Suprapubic skin (tissue), 3 donors: ENCODE results near the gene CLEC4M.

Source experiments
- POLR2A ChIP-seq, 2 donors: fragments of 450-650 bp; IDR thresholded peaks; one replicate each; pipeline ENCODE4 v1.6.1; 2017; ENCODE audit warnings: antibody characterized with exemption in 2 of 2, mild to moderate bottlenecking in 2 of 2, moderate library complexity in 2 of 2
- TF ChIP-seq, protein P1 (sequence below), 2 donors: fragments of 200-600 bp in 1 of 2; fragments of 450-650 bp in 1 of 2; sonication (generic) in 1 of 2; IDR thresholded peaks; one replicate each; pipeline ENCODE4 v1.5.1; 2016 to 2019; ENCODE audit warnings: antibody characterized with exemption in 2 of 2, mild to moderate bottlenecking in 1 of 2, moderate library complexity in 1 of 2

DNA sequence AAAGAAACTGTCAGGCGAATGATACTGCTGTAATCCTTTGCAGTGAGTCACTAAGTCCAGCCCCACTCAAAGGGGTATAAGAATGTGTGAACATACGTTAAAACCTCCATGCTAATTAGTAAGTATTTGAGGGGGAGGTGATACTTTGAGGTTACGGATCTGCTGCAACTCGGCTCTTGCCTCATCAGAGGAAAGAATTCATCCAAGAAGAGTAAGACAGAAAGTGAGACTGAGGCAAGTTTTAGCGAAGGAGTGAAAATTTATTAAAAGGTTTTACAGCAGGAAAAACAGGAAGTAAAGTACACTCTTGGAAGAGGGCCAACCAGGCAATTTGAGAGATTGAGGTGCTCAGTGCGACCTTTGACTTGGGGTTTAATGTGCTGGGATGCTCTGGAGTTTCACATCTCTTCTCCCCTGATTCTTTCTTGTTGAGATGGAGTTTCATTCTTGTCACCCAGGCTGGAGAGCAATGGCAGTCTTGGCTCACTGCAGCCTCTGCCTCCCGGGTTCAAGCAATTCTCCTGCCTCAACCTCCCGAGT is 9.8 kb downstream of the CLEC4M start:
- TF ChIP-seq, protein P1, sequence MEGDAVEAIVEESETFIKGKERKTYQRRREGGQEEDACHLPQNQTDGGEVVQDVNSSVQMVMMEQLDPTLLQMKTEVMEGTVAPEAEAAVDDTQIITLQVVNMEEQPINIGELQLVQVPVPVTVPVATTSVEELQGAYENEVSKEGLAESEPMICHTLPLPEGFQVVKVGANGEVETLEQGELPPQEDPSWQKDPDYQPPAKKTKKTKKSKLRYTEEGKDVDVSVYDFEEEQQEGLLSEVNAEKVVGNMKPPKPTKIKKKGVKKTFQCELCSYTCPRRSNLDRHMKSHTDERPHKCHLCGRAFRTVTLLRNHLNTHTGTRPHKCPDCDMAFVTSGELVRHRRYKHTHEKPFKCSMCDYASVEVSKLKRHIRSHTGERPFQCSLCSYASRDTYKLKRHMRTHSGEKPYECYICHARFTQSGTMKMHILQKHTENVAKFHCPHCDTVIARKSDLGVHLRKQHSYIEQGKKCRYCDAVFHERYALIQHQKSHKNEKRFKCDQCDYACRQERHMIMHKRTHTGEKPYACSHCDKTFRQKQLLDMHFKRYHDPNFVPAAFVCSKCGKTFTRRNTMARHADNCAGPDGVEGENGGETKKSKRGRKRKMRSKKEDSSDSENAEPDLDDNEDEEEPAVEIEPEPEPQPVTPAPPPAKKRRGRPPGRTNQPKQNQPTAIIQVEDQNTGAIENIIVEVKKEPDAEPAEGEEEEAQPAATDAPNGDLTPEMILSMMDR (IDR thresholded peaks at IDR 0.05): no peak
- TF ChIP-seq POLR2A (IDR thresholded peaks at IDR 0.05): no peak
